ENCODE results near the gene MTG2. TPM values are rescaled to one million over a fixed set of nuclear protein-coding genes. Genes with fewer than 3 reads are reported as not detected.

The MTG2 gene
- total RNA-seq, 1 donor from 2014 or later, result 29.4 TPM

GRCh38 chr20:62162765-62163484, 19.9 kb upstream of the MTG2 start:
- no peak for TF ChIP-seq CTCF (IDR thresholded peaks at IDR 0.05; ENCODE audit: unreplicated experiment)
- Mint-ChIP-seq H3K27me3 (ENCODE audit: low read depth) (no peaks in the 10 kb centered on the region), H3K4me1 (no peaks in the 10 kb centered on the region), H3K27ac (no peak overlapping the region), H3K9me3 (no peaks in the 10 kb centered on the region), H3K4me3 (no peak overlapping the region), H3K36me3 (peaks cover 10% of the 10 kb centered on the region)
- no peak for DNase-seq (ENCODE audit: low spot score in 2 of 2, unreplicated experiment in 2 of 2)

GRCh38 chr20:62163485-62163865, 19.4 kb upstream of the MTG2 start:
- no peak for DNase-seq (ENCODE audit: low spot score in 2 of 2, unreplicated experiment in 2 of 2)
- Mint-ChIP-seq H3K27me3 (ENCODE audit: low read depth) (no peaks in the 10 kb centered on the region), H3K4me1 (no peaks in the 10 kb centered on the region), H3K4me3 (no peak overlapping the region), H3K36me3 (peaks cover 13% of the 10 kb centered on the region), H3K9me3 (no peaks in the 10 kb centered on the region), H3K27ac (no peak overlapping the region)
- no peak for TF ChIP-seq CTCF (IDR thresholded peaks at IDR 0.05; ENCODE audit: unreplicated experiment)

GRCh38 chr20:62163986-62164762, 18.7 kb upstream of the MTG2 start:
- TF ChIP-seq CTCF (IDR thresholded peaks at IDR 0.05; ENCODE audit: unreplicated experiment), result no peak
- H3K4me3 Mint-ChIP-seq, result no peak overlapping the region
- DNase-seq (ENCODE audit: low spot score in 2 of 2, unreplicated experiment in 2 of 2), result no peak
- H3K27ac Mint-ChIP-seq, result no peak overlapping the region
- peaks cover 13% of the 10 kb centered on the region for H3K36me3 Mint-ChIP-seq
- H3K27me3 Mint-ChIP-seq (ENCODE audit: low read depth), result no peaks in the 10 kb centered on the region
- no peaks in the 10 kb centered on the region for H3K4me1 Mint-ChIP-seq
- no peaks in the 10 kb centered on the region for H3K9me3 Mint-ChIP-seq

GRCh38 chr20:62164879-62165761, 17.7 kb upstream of the MTG2 start:
- no peaks in the 10 kb centered on the region for H3K27me3 Mint-ChIP-seq (ENCODE audit: low read depth)
- TF ChIP-seq CTCF (IDR thresholded peaks at IDR 0.05; ENCODE audit: unreplicated experiment), result no peak

GRCh38 chr20:62165762-62166399, 16.9 kb upstream of the MTG2 start:
- Mint-ChIP-seq H3K36me3 (peaks cover 13% of the 10 kb centered on the region), H3K4me3 (no peak overlapping the region), H3K27ac (no peak overlapping the region)

More at GRCh38 chr20:62164879-62165761, 17.7 kb upstream of the MTG2 start:
- Mint-ChIP-seq H3K27ac (no peak overlapping the region), H3K9me3 (no peaks in the 10 kb centered on the region), H3K4me1 (no peaks in the 10 kb centered on the region), H3K4me3 (no peak overlapping the region), H3K36me3 (peaks cover 13% of the 10 kb centered on the region)
- DNase-seq (ENCODE audit: low spot score in 2 of 2, unreplicated experiment in 2 of 2), result no peak

More at GRCh38 chr20:62165762-62166399, 16.9 kb upstream of the MTG2 start:
- Mint-ChIP-seq H3K9me3 (no peaks in the 10 kb centered on the region), H3K4me1 (no peaks in the 10 kb centered on the region), H3K27me3 (ENCODE audit: low read depth) (no peaks in the 10 kb centered on the region)
- DNase-seq (ENCODE audit: low spot score in 2 of 2, unreplicated experiment in 2 of 2), result no peak
- no peak for TF ChIP-seq CTCF (IDR thresholded peaks at IDR 0.05; ENCODE audit: unreplicated experiment)
